ENCODE measurements around the gene ERI2. TPM values are rescaled to one million over a fixed set of nuclear protein-coding genes. Genes with fewer than 3 reads are reported as not detected.
"Not testable (repeated sequence)": the region's sequence is repeated elsewhere in the genome, so short reads cannot be mapped to it uniquely, and the experiment has no call there.

ERI2 gene
- total RNA-seq, 1 donor from 2014 or later = 9.2 TPM

DNA sequence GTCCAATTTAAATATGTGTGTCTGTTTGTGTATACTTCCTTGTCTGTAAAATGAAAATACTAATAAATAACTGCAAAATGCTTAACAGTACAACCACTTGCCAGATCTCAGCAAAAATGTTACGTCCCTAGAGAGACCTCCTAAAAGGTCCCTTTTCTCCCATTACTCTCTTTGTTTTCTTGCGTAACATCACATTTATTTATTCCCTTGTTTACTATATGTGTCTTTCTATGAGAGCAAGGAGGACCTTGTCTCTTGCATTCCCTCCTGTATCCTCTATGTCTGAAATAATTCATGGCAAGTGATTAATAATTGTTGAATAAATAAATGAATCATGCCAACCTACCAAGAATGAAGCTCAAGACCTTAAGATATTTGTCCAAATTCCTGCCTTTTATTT lies 40.5 kb downstream of the ERI2 start:
- DNase-seq (ENCODE audit: low read depth in 2 of 2) = no peak

DNA sequence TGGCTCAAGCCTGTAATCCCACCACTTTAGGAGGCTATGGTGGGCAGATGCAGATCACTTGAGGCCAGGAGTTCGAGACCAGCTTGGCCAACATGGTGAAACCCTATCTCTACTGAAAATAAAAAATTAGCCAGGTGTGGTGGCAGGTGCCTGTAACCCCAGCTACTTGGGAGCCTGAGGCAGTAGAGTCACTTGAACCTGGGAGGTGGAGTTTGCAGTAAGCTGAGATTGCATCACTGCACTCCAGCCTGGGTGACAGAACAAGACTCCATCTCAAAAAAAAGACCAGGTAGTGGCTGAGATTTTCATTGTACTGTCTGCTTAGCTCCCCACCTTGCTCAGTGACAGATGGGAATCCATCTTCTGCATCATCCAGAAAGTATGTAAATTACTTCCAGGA lies 41.8 kb downstream of the ERI2 start:
- DNase-seq (ENCODE audit: low read depth in 2 of 2) = not testable (repeated sequence)

DNA sequence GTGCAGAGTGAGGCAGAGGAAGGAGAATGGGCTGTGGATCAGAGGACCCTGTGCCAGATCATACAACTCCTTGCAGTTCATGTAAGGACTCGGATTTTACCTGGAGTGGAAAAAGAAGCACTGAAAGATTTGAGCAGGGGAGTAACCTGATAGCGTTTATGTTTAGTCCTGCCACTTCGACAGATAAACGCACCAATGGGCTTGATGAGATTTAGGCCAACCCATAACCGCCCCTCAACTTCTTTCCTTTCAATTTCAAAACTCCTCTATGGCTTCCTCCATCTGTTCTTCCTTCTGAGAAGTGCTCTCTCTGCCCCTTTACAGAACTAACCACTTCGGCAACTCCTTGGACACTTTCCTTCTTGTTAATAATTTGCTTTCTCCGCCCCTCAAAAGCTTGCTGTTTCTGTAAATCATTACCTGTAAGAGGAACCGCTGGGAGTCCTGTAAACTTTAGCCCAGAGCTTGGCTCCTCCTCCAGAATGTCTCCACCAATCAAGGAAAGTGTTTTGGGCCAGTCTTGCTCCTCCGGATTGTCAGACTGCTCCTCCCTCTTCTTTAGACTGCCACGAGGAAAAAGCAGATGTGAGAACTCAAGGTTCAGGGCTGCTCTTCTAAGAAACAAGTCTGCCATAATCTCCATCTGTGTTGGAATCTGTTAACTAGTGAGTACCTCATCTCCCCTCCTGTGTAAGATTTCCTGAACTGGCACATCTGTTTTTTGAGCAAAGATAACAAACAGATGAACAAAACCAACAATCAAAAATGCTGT lies 42.6 kb downstream of the ERI2 start, which contains the start of gene ACSM3:
Gene ACSM3, plus strand, starts transcription at position 554 of the 772 bp plus-strand sequence. CDS start 6,021 bp downstream, outside the sequence.
- peak in 1 of 2 donors; percentile 32 for DNase-seq (ENCODE audit: low read depth in 2 of 2)

DNA sequence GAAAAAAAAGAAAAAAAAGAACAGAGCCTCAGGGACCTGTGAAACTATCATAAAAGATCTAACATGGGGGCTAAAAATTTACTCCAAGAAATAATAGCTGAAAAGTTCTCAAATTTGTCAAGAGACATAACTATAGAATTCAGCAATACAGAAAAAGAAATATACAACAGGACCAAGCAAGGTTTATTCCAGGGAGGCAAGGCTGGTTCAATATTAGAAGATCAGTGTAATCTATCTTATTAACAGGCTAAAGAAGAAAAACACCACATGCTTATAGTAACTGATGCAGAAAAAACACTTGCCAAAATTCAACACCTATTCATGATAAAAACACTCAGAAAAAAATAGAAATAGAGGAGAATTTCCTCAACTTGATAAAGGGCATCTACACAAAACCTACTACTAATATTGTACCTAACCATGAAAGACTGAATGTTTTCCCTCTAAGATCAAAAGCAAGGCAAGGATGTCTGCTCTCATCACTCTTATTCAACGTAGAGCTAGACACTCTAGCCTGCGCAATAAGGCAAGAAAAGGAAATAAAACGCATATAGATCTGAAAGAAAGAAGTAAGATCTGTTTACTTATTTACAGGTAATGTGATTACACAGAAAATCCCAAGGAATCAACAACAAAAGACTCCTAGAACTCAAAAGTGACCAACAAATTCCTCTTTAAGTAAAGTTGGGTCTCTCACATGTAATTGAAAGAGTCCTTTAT lies 43.7 kb downstream of the ERI2 start:
- no peak for DNase-seq (ENCODE audit: low read depth in 2 of 2)

- DNase-seq (ENCODE audit: low read depth in 2 of 2) = no peak
These were observed 45.1 kb downstream of the ERI2 start for GRCh38 chr16:20761175-20761574.

DNA sequence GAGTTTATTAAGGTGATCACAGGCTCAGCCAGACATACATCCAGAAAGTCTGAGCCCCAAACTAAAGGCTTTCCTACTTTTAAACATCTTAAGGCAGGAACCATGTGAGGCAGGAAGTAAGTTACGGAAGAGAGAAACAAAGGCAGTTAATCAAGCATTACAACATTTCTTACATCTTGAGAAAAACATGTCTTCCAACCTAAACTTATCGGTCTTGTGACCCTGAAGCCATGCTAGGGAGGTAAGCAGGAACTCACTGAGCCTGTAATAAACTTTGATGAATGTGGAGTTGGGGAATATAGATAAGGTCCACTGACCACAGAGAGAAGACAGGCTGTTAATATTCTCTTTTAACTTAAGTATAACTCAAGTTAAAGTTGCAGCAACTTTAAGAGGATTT lies 45.9 kb downstream of the ERI2 start:
- DNase-seq (ENCODE audit: low read depth in 2 of 2) = no peak

- DNase-seq (ENCODE audit: low read depth in 2 of 2) = not testable (repeated sequence)
These were observed 50.5 kb downstream of the ERI2 start for GRCh38 chr16:20755799-20756198.

DNA sequence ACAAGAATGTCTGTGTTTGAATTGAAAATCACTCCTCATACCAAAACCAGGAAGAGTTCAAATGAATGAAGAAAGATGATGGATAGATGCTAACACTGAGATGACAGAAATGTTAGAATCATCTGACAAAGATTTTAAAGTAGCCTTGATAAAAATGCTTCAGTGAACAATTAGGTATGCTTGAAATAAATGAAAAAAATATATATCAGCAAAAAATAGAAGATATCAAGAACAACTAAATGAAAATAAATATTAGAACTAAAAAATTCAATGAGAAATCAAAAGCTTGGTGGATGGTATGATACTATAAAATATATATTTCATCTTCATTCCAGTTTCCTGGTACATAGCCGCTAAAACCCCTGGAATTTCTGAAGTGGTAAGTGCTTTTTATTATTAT lies 51.0 kb downstream of the ERI2 start:
- DNase-seq (ENCODE audit: low read depth in 2 of 2) = no peak

GRCh38 chr16:20753727-20754126 lies 52.5 kb downstream of the ERI2 start:
- DNase-seq (ENCODE audit: low read depth in 2 of 2) = no peak

DNA sequence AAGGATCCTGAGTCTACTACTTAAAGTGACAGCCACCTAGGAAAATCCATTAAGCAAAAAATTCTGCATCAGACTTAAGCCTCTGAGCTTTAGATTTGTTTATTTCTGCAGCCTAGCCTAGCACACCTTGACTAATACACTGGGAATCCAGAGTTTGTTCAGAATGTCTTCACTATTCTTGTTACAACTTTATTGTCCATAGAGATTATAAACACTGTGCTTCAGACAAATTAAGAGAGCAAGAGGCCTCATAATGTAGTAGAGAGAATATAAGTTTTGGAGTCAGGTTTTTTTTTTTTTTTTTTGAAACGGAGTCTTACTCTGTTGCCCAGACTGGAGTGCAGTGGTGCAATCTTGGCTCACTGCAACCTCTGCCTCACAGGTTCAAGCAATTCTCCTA lies 55.7 kb downstream of the ERI2 start:
- no peak for DNase-seq (ENCODE audit: low read depth in 2 of 2)

DNA sequence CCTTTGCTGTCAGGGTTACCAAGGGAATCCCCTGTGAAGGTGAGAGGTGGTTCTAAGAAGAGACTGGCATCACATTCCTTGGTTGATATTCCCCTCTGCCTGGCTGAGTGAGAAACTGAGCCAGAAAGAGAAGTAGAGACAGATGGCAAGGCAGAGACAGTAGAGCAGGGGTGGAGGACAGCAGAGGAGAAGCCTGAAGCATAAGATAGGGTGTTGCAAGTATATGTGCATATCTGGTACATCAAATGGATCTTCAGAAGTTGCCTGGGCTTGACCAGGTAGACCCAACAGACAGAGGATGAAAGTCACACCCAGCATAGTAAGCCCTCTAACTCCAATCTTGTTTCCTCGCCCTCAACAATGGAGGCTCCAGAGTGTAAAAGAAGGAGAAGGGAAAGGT lies 56.8 kb downstream of the ERI2 start:
- no peak for DNase-seq (ENCODE audit: low read depth in 2 of 2)

GRCh38 chr16:20747030-20747816 lies 59.0 kb downstream of the ERI2 start:
- no peak for DNase-seq (ENCODE audit: low read depth in 2 of 2)

DNA sequence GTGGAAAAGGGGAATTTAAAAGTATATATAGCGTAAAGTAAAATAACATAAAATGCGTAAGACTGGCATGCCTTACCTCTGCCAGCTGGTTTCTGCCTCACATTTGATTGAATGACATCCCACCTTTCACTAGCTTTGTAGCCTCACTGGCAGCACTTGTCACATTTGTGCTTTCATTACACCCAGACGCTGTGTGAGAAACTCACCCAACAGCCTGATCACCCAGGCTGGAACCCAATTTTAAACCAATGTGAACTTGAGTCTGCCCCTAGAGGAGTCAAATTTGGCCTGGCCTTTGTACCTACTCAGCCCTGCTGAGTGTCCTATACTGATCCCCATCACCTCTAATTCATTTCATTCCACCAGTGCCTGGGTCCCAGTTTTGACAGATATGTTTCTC lies 59.8 kb downstream of the ERI2 start:
- DNase-seq (ENCODE audit: low read depth in 2 of 2) = no peak

Other genes with a start within 250 kb of the ERI2 start
- gene ACSM2B, start 230.1 kb downstream of the ERI2 start, total RNA-seq = 0.13 and 0.38 TPM in 2 replicates
- not detected in 2 replicates for gene ACSM1, start 108.8 kb downstream of the ERI2 start, total RNA-seq
- 57.3 and 82.7 TPM in 2 replicates for gene THUMPD1, start 64.7 kb downstream of the ERI2 start, total RNA-seq
- gene ACSM3, start 42.5 kb downstream of the ERI2 start, total RNA-seq = 0.13 TPM in 2 replicates
- 2.7 and 2.9 TPM in 2 replicates for gene REXO5, start 55 bp upstream of the ERI2 start, total RNA-seq
- gene DCUN1D3, start 93.9 kb upstream of the ERI2 start, total RNA-seq = 15.5 and 21.5 TPM in 2 replicates
- 33.5 and 41.0 TPM in 2 replicates for gene LYRM1, start 94.3 kb upstream of the ERI2 start, total RNA-seq